ENCODE results near the gene SLC7A14.
A peak's percentile ranks its signal among the peaks of the same experiment; 100 is the strongest.

Gene SLC7A14

GRCh38 chr3:170469151-170470062 is 116.5 kb downstream of the SLC7A14 start:
- no peak for DNase-seq (ENCODE audit: low spot score)

GRCh38 chr3:170467571-170468147 is 118.2 kb downstream of the SLC7A14 start:
- no peak for DNase-seq (ENCODE audit: low spot score)

- no peak for DNase-seq (ENCODE audit: low spot score)
These were observed 118.9 kb downstream of the SLC7A14 start for GRCh38 chr3:170467007-170467406.

GRCh38 chr3:170465955-170466354 is 119.9 kb downstream of the SLC7A14 start:
- DNase-seq (ENCODE audit: low spot score), result no peak

- DNase-seq (ENCODE audit: low spot score), result no peak
These were observed 122.9 kb downstream of the SLC7A14 start for GRCh38 chr3:170463011-170463410.

- DNase-seq (ENCODE audit: low spot score), result no peak
These were observed 127.6 kb downstream of the SLC7A14 start for GRCh38 chr3:170458285-170458684.

- no peak for DNase-seq (ENCODE audit: low spot score)
These were observed 131.4 kb downstream of the SLC7A14 start for GRCh38 chr3:170454509-170454908.

GRCh38 chr3:170450039-170450438 is 135.8 kb downstream of the SLC7A14 start:
- DNase-seq (ENCODE audit: low spot score), result no peak

GRCh38 chr3:170448584-170448983 is 137.3 kb downstream of the SLC7A14 start:
- no peak for DNase-seq (ENCODE audit: low spot score)

GRCh38 chr3:170443457-170443856 is 142.4 kb downstream of the SLC7A14 start:
- no peak for DNase-seq (ENCODE audit: low spot score)

- no peak for DNase-seq (ENCODE audit: low spot score)
These were observed 142.9 kb downstream of the SLC7A14 start for GRCh38 chr3:170442947-170443346.

GRCh38 chr3:170441412-170441811 is 144.5 kb downstream of the SLC7A14 start:
- DNase-seq (ENCODE audit: low spot score), result no peak

- no peak for DNase-seq (ENCODE audit: low spot score)
These were observed 145.5 kb downstream of the SLC7A14 start for GRCh38 chr3:170440344-170440743.

- no peak for DNase-seq (ENCODE audit: low spot score)
These were observed 147.0 kb downstream of the SLC7A14 start for GRCh38 chr3:170438836-170439235.

- DNase-seq (ENCODE audit: low spot score), result no peak
These were observed 148.0 kb downstream of the SLC7A14 start for GRCh38 chr3:170437696-170438407.

GRCh38 chr3:170437176-170437575 is 148.7 kb downstream of the SLC7A14 start:
- no peak for DNase-seq (ENCODE audit: low spot score)

GRCh38 chr3:170436697-170437096 is 149.2 kb downstream of the SLC7A14 start:
- DNase-seq (ENCODE audit: low spot score), result no peak

GRCh38 chr3:170432416-170432815 is 153.5 kb downstream of the SLC7A14 start:
- DNase-seq (ENCODE audit: low spot score), result no peak

GRCh38 chr3:170431054-170431453 is 154.8 kb downstream of the SLC7A14 start:
- DNase-seq (ENCODE audit: low spot score), result no peak

- DNase-seq (ENCODE audit: low spot score), result peak; percentile 45
These were observed 156.8 kb downstream of the SLC7A14 start for GRCh38 chr3:170429050-170429449.

GRCh38 chr3:170428095-170428494 is 157.8 kb downstream of the SLC7A14 start:
- no peak for DNase-seq (ENCODE audit: low spot score)

GRCh38 chr3:170426240-170426797 is 159.6 kb downstream of the SLC7A14 start:
- DNase-seq (ENCODE audit: low spot score), result no peak

Data from AG08396 (cell line).